C4-2B (cell line): ENCODE measurements around the gene GEMIN4.
"Not testable (repeated sequence)": the region's sequence is repeated elsewhere in the genome, so short reads cannot be mapped to it uniquely, and the experiment has no call there.

ENCODE experiments used
- H3K27ac ChIP-seq: fragments of 450-650 bp; 2 replicates; pipeline ENCODE4 v1.5.1; 2017
- CTCF ChIP-seq: fragments of 450-650 bp; conservative IDR thresholded peaks from 2 replicates; pipeline ENCODE4 v1.5.1; 2017; ENCODE audit warnings: mild to moderate bottlenecking
- ZFX ChIP-seq: fragments of 450-650 bp; IDR thresholded peaks from 2 replicates; pipeline ENCODE4 v1.6.1; 2017

GEMIN4 gene

GRCh38 chr17:773467-774312 lies 21.6 kb upstream of the GEMIN4 start:
- no peak overlapping the region for H3K27ac ChIP-seq
- no peak for TF ChIP-seq CTCF
- no peak for TF ChIP-seq ZFX

- no peak overlapping the region for H3K27ac ChIP-seq
- TF ChIP-seq CTCF = no peak
Measured at GRCh38 chr17:773016-773415, 21.0 kb upstream of the GEMIN4 start.

- TF ChIP-seq ZFX = no peak
- TF ChIP-seq CTCF = no peak
- no peak overlapping the region for H3K27ac ChIP-seq
Measured at GRCh38 chr17:767076-767475, 15.0 kb upstream of the GEMIN4 start.

GRCh38 chr17:760371-760770 lies 8.3 kb upstream of the GEMIN4 start:
- no peak overlapping the region for H3K27ac ChIP-seq

GRCh38 chr17:759964-760363 lies 7.9 kb upstream of the GEMIN4 start:
- TF ChIP-seq ZFX = no peak
- TF ChIP-seq CTCF = no peak
- no peak overlapping the region for H3K27ac ChIP-seq

More at GRCh38 chr17:760371-760770, 8.3 kb upstream of the GEMIN4 start:
- TF ChIP-seq CTCF (no peak), ZFX (no peak)

GRCh38 chr17:756010-756567 lies 4.0 kb upstream of the GEMIN4 start:
- not testable (repeated sequence) for H3K27ac ChIP-seq

GRCh38 chr17:755319-755961 lies 3.4 kb upstream of the GEMIN4 start:
- H3K27ac ChIP-seq = not testable (repeated sequence)

GRCh38 chr17:753418-753817 lies 1.4 kb upstream of the GEMIN4 start:
- no peak for TF ChIP-seq CTCF
- TF ChIP-seq ZFX = no peak
- H3K27ac ChIP-seq = no peak overlapping the region
